Measurements from ENCODE around the gene ZNF479.
"Not testable (repeated sequence)": the region's sequence is repeated elsewhere in the genome, so short reads cannot be mapped to it uniquely, and the experiment has no call there.

The ZNF479 gene

DNA sequence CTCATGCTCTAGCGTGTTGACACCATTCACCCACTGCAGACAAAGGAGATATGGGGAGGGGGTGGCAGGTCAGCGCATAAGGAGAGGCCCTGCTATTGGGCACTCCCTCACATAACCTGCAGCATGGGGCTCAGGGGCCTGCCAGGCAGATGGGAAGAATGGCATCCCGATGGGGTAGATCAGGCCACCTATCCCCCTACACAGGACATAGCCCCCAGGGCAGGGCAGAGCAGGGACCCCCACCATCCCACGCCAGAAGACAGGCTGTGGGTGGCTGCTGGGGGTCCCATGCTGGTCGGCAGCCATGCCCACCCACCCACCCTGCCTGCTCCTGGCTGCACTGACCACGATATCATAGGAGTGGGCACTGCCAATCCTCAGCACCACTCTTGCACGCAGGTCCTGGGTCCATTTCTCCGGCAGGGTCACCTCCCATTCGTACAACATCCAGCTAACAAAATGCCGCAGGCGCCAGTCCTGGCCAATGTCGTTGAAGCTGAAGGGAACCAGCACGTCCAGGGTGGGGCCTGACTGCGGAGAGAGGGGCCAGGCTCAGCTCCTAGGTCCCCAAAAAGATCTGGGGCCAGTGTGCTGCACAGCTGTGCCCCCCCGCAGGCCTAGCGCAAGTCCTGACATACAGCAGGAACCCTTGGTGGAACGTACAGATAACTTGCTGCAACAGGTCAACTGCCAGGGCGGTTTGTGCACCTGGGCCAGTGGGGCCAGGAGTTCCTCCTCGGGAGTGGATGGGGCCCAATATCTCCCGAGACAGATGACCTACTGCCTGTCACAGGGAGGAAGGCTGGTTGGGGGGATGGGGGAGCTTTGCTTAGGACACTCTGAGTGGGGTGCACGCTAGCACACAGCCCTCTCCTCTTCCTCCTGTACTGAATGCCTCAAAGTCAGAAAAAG is 45.9 kb upstream of the ZNF479 start:
- H2AFZ ChIP-seq (ENCODE audit: low read depth) = no peak overlapping the region
- no peak for TF ChIP-seq CTCF (conservative IDR thresholded peaks at IDR 0.05; ENCODE audit: low read depth, low read length)
- no peaks in the 10 kb centered on the region for H3K79me2 ChIP-seq (ENCODE audit: insufficient read depth, low read depth)
- H3K4me3 ChIP-seq (IDR thresholded peaks at IDR 0.05; ENCODE audit: insufficient read depth, low read depth, low read length) = no peak overlapping the region
- H3K9ac ChIP-seq = no peak overlapping the region
- H3K4me1 ChIP-seq (ENCODE audit: low read depth, poor library complexity, severe bottlenecking) = no peaks in the 10 kb centered on the region
- H4K20me1 ChIP-seq (ENCODE audit: insufficient read depth) = no peaks in the 10 kb centered on the region
- H3K27me3 ChIP-seq (ENCODE audit: insufficient read depth, low read depth) = no peaks in the 10 kb centered on the region
- H3K27ac ChIP-seq = no peak overlapping the region
- H3K4me2 ChIP-seq = no peak overlapping the region
- no peaks in the 10 kb centered on the region for H3K36me3 ChIP-seq (ENCODE audit: insufficient read depth)

DNA sequence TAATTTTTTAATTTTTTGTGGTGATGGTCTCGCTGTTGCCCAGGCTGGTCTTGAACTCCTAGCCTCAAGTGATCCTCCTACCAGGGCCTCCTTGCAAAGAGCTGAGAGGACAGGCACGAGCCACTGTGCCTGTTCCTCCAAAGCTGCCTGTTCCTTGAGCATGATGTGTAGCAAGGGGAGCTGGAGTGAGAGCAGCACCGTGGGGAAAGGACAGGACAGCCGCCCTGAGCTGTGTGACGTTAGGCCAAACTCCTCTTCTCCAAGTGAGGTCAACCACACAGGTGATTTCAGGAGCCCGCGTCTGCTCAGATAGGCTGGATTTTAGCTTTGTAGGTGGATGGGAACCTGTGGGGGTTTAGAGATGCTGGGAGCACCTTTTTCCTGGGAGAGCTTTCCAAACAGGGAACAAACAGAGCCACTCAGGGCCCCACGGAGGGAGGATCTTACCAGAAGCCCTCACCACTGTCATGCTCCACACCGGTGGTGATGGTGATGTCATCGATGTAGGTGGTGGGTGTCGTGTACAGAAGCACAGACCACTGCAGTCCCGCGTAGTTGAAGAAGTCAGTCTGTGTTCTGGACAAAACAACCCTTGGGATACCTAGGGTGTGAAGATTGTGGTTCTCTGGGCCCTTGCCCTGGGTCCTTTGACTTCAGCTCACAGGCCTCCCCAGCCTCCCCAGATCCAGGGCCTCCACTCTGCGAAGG is 44.8 kb upstream of the ZNF479 start:
- H3K27me3 ChIP-seq (ENCODE audit: insufficient read depth, low read depth) = no peaks in the 10 kb centered on the region
- H3K27ac ChIP-seq = no peak overlapping the region
- H3K4me2 ChIP-seq = no peak overlapping the region
- no peak for TF ChIP-seq CTCF (conservative IDR thresholded peaks at IDR 0.05; ENCODE audit: low read depth, low read length)
- no peak overlapping the region for H2AFZ ChIP-seq (ENCODE audit: low read depth)
- H3K9ac ChIP-seq = no peak overlapping the region
- H4K20me1 ChIP-seq (ENCODE audit: insufficient read depth) = no peaks in the 10 kb centered on the region
- no peaks in the 10 kb centered on the region for H3K36me3 ChIP-seq (ENCODE audit: insufficient read depth)
- no peak overlapping the region for H3K4me3 ChIP-seq (IDR thresholded peaks at IDR 0.05; ENCODE audit: insufficient read depth, low read depth, low read length)
- no peaks in the 10 kb centered on the region for H3K79me2 ChIP-seq (ENCODE audit: insufficient read depth, low read depth)
- no peaks in the 10 kb centered on the region for H3K4me1 ChIP-seq (ENCODE audit: low read depth, poor library complexity, severe bottlenecking)

GRCh38 chr7:57165285-57165899 is 33.2 kb upstream of the ZNF479 start:
- no peak overlapping the region for H2AFZ ChIP-seq (ENCODE audit: low read depth)
- H4K20me1 ChIP-seq (ENCODE audit: insufficient read depth) = no peaks in the 10 kb centered on the region
- H3K4me1 ChIP-seq (ENCODE audit: low read depth, poor library complexity, severe bottlenecking) = no peaks in the 10 kb centered on the region
- no peak overlapping the region for H3K27ac ChIP-seq
- H3K4me2 ChIP-seq = no peak overlapping the region
- no peak overlapping the region for H3K9ac ChIP-seq
- no peak overlapping the region for H3K4me3 ChIP-seq (IDR thresholded peaks at IDR 0.05; ENCODE audit: insufficient read depth, low read depth, low read length)
- TF ChIP-seq CTCF (conservative IDR thresholded peaks at IDR 0.05; ENCODE audit: low read depth, low read length) = no peak
- H3K79me2 ChIP-seq (ENCODE audit: insufficient read depth, low read depth) = no peaks in the 10 kb centered on the region
- H3K27me3 ChIP-seq (ENCODE audit: insufficient read depth, low read depth) = no peaks in the 10 kb centered on the region
- H3K36me3 ChIP-seq (ENCODE audit: insufficient read depth) = no peaks in the 10 kb centered on the region

DNA sequence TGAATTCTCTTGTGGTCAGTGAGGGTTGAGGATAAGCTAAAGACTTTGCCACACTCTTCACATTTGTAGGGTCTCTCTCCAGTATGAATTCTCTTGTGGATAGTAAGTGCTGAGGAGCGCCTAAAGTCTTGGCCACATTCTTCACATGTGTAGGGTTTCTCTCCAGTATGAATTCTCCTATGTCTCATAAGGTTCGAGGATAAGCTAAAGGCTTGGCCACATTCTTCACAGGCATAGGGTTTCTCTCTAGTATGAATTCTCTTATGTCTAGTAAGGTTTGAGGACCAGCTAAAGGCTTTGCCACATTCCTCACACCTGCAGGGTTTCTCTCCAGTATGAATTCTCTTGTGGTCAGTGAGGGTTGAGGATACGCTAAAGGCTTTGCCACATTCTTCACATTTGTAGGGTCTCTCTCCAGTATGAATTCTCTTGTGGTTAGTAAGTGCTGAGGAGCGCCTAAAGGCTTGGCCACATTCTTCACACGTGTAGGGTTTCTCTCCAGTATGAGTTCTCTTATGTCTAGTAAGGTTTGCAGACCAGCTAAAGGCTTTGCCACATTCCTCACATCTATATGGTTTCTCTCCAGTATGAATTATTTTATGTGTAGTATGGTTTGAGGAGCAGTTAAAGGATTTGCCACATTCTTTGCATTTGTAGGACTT is 12.0 kb downstream of the ZNF479 start:
- not testable (repeated sequence) for H3K9ac ChIP-seq; H3K4me3 ChIP-seq (IDR thresholded peaks at IDR 0.05; ENCODE audit: insufficient read depth, low read depth, low read length); H3K27me3 ChIP-seq (ENCODE audit: insufficient read depth, low read depth); H3K36me3 ChIP-seq (ENCODE audit: insufficient read depth); H3K4me2 ChIP-seq; H4K20me1 ChIP-seq (ENCODE audit: insufficient read depth); H2AFZ ChIP-seq (ENCODE audit: low read depth); H3K27ac ChIP-seq; H3K4me1 ChIP-seq (ENCODE audit: low read depth, poor library complexity, severe bottlenecking); H3K79me2 ChIP-seq (ENCODE audit: insufficient read depth, low read depth)
